H1 (cell line): ENCODE measurements around the gene GPR180. TPM values are rescaled to one million over a fixed set of nuclear protein-coding genes. Genes with fewer than 3 reads are reported as not detected.

Experiments used
- CTCF ChIA-PET: fragments of 300-600 bp; sonication (Branson Sonifier 250); formaldehyde crosslinking; loops from one replicate; lab custom pipeline; 2021; ENCODE audit not compliant: partially characterized antibody; lab: Charles Lee
- POLR2A ChIA-PET: fragments of 300-600 bp; sonication (Branson Sonifier 250); formaldehyde crosslinking; loops from one replicate; lab custom pipeline; 2021; ENCODE audit warnings: inconsistent platforms; ENCODE audit not compliant: partially characterized antibody; lab: Charles Lee
- DNase-seq, 2 experiments: peaks; one replicate each; pipeline versions ENCODE4 v3.0.0 to v3.0.0-alpha.2; 2010 to 2022; ENCODE audit warnings: low spot score in 2 of 2, low read depth in 1 of 2, mixed read lengths in 1 of 2
- FAIRE-seq: peaks from 2 replicates; lab custom pipeline; 2011; peaks lifted over from hg19 to GRCh38; lab: Jason Lieb, UNC
- H2AFZ ChIP-seq: 2 replicates; pipeline ENCODE4 v1.8.1; 2012; ENCODE audit warnings: low read length, inconsistent platforms
- H2AK5ac ChIP-seq: 2 replicates; pipeline ENCODE4 v1.6.1; 2013; ENCODE audit warnings: low read depth, low read length
- H2BK120ac ChIP-seq: replicated peaks from 2 replicates; pipeline ENCODE3; 2013; ENCODE audit warnings: low read depth, low read length, inconsistent platforms
- H2BK12ac ChIP-seq: 2 replicates; pipeline ENCODE4 v1.6.1; 2013; ENCODE audit warnings: low read depth, low read length
- H2BK15ac ChIP-seq: 2 replicates; pipeline ENCODE4 v1.6.1; 2013; ENCODE audit warnings: low read length
- H2BK20ac ChIP-seq: 2 replicates; pipeline ENCODE4 v1.6.1; 2013; ENCODE audit warnings: low read length
- H2BK5ac ChIP-seq: 2 replicates; pipeline ENCODE4 v1.6.1; 2013; ENCODE audit warnings: low read depth, low read length
- H3K14ac ChIP-seq: 2 replicates; pipeline ENCODE4 v1.6.1; 2013; ENCODE audit warnings: inconsistent platforms; ENCODE audit not compliant: insufficient read length
- H3K18ac ChIP-seq: 2 replicates; pipeline ENCODE4 v1.6.1; 2013; ENCODE audit warnings: low read length; ENCODE audit errors: extremely low read depth
- H3K23ac ChIP-seq: 2 replicates; pipeline ENCODE4 v1.6.1; 2013; ENCODE audit warnings: inconsistent platforms; ENCODE audit not compliant: insufficient read length
- H3K23me2 ChIP-seq: 2 replicates; pipeline ENCODE4 v1.6.1; 2013; ENCODE audit warnings: low read depth, low read length
- H3K27ac ChIP-seq: 2 replicates; pipeline ENCODE4 v1.6.1; 2011; ENCODE audit warnings: low read depth, low read length, inconsistent platforms
- H3K27me3 ChIP-seq, 4 experiments: replicated peaks in 1 of 4; 1 replicate in 1 of 4; 2 replicates in 3 of 4; pipeline versions ENCODE4 v1.6.1 to v1.8.1; 2011 to 2013; ENCODE audit warnings: low read length in 3 of 4, mild to moderate bottlenecking in 3 of 4, inconsistent platforms in 2 of 4, mixed read lengths in 2 of 4, moderate library complexity in 1 of 4; ENCODE audit not compliant: control insufficient read depth in 3 of 4, insufficient read depth in 3 of 4; ENCODE audit errors: extremely low read depth in 1 of 4
- H3K36me3 ChIP-seq, 4 experiments: 2 replicates each; pipeline versions ENCODE4 v1.6.1 to v1.8.1; 2011 to 2013; ENCODE audit warnings: mild to moderate bottlenecking in 4 of 4, low read length in 3 of 4, moderate library complexity in 2 of 4, control low read depth in 1 of 4, inconsistent platforms in 1 of 4; ENCODE audit not compliant: insufficient read depth in 4 of 4, control insufficient read depth in 2 of 4
- H3K4ac ChIP-seq: replicated peaks from 2 replicates; pipeline ENCODE3; 2013; ENCODE audit warnings: low read length, low read depth, mixed read lengths, inconsistent platforms; ENCODE audit not compliant: insufficient read length
- H3K4me1 ChIP-seq, 4 experiments: replicated peaks in 1 of 4; 1 replicate in 1 of 4; 2 replicates in 3 of 4; pipeline versions ENCODE4 v1.6.1 to v1.8.1; 2011 to 2013; ENCODE audit warnings: low read length in 3 of 4, inconsistent platforms in 2 of 4, mixed read lengths in 1 of 4; ENCODE audit not compliant: insufficient read depth in 4 of 4, control insufficient read depth in 3 of 4
- H3K4me2 ChIP-seq, 2 experiments: 2 replicates each; pipeline versions ENCODE4 v1.6.1 to v1.8.1; 2011 to 2013; ENCODE audit warnings: low read depth in 2 of 2, low read length in 2 of 2, control low read depth in 1 of 2, inconsistent platforms in 1 of 2, mild to moderate bottlenecking in 1 of 2; ENCODE audit not compliant: insufficient read depth in 1 of 2
- H3K4me3 ChIP-seq, 4 experiments: fragments of 200-600, 300-600 bp in 1 of 4; sonication (generic), shearing (Covaris generic), sonication (Bioruptor Twin) in 1 of 4; 2 replicates each; pipeline versions ENCODE4 v1.5.1 to v1.8.1; 2011 to 2016; ENCODE audit warnings: low read length in 4 of 4, low read depth in 3 of 4, control low read depth in 2 of 4, inconsistent platforms in 2 of 4, mild to moderate bottlenecking in 2 of 4, mixed read lengths in 1 of 4, moderate library complexity in 1 of 4; ENCODE audit not compliant: insufficient read depth in 2 of 4; ENCODE audit errors: extremely low read depth in 1 of 4
- H3K56ac ChIP-seq: replicated peaks from 2 replicates; pipeline ENCODE3; 2013; ENCODE audit warnings: low read depth, mild to moderate bottlenecking, mixed read lengths, low read length, inconsistent platforms; ENCODE audit not compliant: insufficient read length
- H3K79me1 ChIP-seq: 2 replicates; pipeline ENCODE4 v1.6.1; 2013; ENCODE audit warnings: low read depth, low read length, control low read depth
- H3K79me2 ChIP-seq, 2 experiments: 2 replicates each; pipeline versions ENCODE4 v1.6.1 to v1.8.1; 2012 to 2013; ENCODE audit warnings: low read length in 2 of 2, mild to moderate bottlenecking in 2 of 2, inconsistent platforms in 1 of 2; ENCODE audit not compliant: insufficient read depth in 2 of 2, control insufficient read depth in 1 of 2
- H3K9ac ChIP-seq, 4 experiments: replicated peaks in 1 of 4; 1 replicate in 1 of 4; 2 replicates in 3 of 4; pipeline versions ENCODE4 v1.6.1 to v1.8.1; 2011 to 2013; ENCODE audit warnings: low read depth in 3 of 4, low read length in 3 of 4, control low read depth in 2 of 4, mild to moderate bottlenecking in 2 of 4, moderate library complexity in 2 of 4, inconsistent platforms in 1 of 4; ENCODE audit errors: extremely low read depth in 1 of 4
- H3K9me3 ChIP-seq, 2 experiments: 2 replicates each; pipeline versions ENCODE4 v1.6.1 to v1.8.1; 2012 to 2013; ENCODE audit warnings: mild to moderate bottlenecking in 2 of 2, moderate library complexity in 2 of 2, control low read depth in 1 of 2, inconsistent platforms in 1 of 2, low read depth in 1 of 2, low read length in 1 of 2, mixed read lengths in 1 of 2; ENCODE audit not compliant: insufficient read depth in 2 of 2
- H4K20me1 ChIP-seq, 2 experiments: replicated peaks in 1 of 2; 2 replicates each; pipeline versions ENCODE3 to v1.8.1; 2011 to 2013; ENCODE audit warnings: inconsistent platforms in 2 of 2, low read length in 2 of 2, mild to moderate bottlenecking in 1 of 2; ENCODE audit not compliant: insufficient read depth in 2 of 2, control insufficient read depth in 1 of 2
- H4K5ac ChIP-seq: 2 replicates; pipeline ENCODE4 v1.6.1; 2013; ENCODE audit warnings: low read length, low read depth, mixed read lengths, inconsistent platforms; ENCODE audit not compliant: insufficient read length
- H4K8ac ChIP-seq: 2 replicates; pipeline ENCODE4 v1.8.0; 2013; ENCODE audit warnings: mild to moderate bottlenecking, moderate library complexity, low read length, inconsistent platforms; ENCODE audit not compliant: insufficient read depth; ENCODE audit errors: extremely low read depth
- H4K91ac ChIP-seq: replicated peaks from 2 replicates; pipeline ENCODE3; 2013; ENCODE audit warnings: low read length, mixed read lengths, inconsistent platforms; ENCODE audit not compliant: insufficient read length
- CEBPB ChIP-seq: IDR thresholded peaks from 2 replicates; pipeline ENCODE4 v1.6.1; 2012; ENCODE audit warnings: low read depth, low read length
- CHD1 ChIP-seq: IDR thresholded peaks from 2 replicates; pipeline ENCODE4 v1.6.1; 2012; ENCODE audit warnings: low read depth, low read length, improper control_type of control experiment
- GTF2F1 ChIP-seq: IDR thresholded peaks from 2 replicates; pipeline ENCODE4 v1.6.1; 2012; ENCODE audit warnings: low read depth, low read length, improper control_type of control experiment, borderline replicate concordance
- KDM4A ChIP-seq: IDR thresholded peaks from one replicate; pipeline ENCODE4 v1.7.1; 2012; ENCODE audit warnings: low read depth, mild to moderate bottlenecking, moderate library complexity, low read length, inconsistent platforms; ENCODE audit not compliant: severe bottlenecking
- PHF8 ChIP-seq: fragments of 200-600 bp; sonication (generic); conservative IDR thresholded peaks from 2 replicates; pipeline ENCODE4 v1.7.1; 2012; ENCODE audit warnings: low read depth, mild to moderate bottlenecking, inconsistent platforms, low read length, moderate library complexity
- RNF2 ChIP-seq: fragments of 200-900, 300-1000 bp; sonication (generic); IDR thresholded peaks from 2 replicates; pipeline ENCODE4 v1.7.1; 2016; ENCODE audit warnings: borderline replicate concordance, low read depth, mild to moderate bottlenecking, antibody characterized with exemption, low read length; ENCODE audit not compliant: poor library complexity, severe bottlenecking; ENCODE audit errors: missing control alignments
- SUZ12 ChIP-seq: fragments of 200-600 bp; sonication (generic); IDR thresholded peaks from 2 replicates; pipeline ENCODE4 v1.6.1; 2012; ENCODE audit warnings: mild to moderate bottlenecking, inconsistent platforms, low read length, moderate library complexity, mixed read lengths
- TAF7 ChIP-seq: optimal IDR thresholded peaks from 2 replicates; pipeline ENCODE3; 2011; ENCODE audit warnings: low read depth, mild to moderate bottlenecking, inconsistent platforms, low read length, moderate library complexity, borderline replicate concordance
- YY1 ChIP-seq: IDR thresholded peaks from 2 replicates; pipeline ENCODE4 v1.6.1; 2011; ENCODE audit warnings: low read depth, mild to moderate bottlenecking, low read length
- WGBS, 2 experiments: shearing (Covaris generic) in 1 of 2; methylation state at CpG; one replicate each; pipeline versions ENCODE4 v1.1.6 to v1.1.7; 2013 to 2015; ENCODE audit warnings: low lambda C conversion rate in 2 of 2, mixed read lengths in 2 of 2, inconsistent platforms in 1 of 2, low coverage in 1 of 2, missing lambda C conversion rate in 1 of 2; ENCODE audit not compliant: insufficient replicate concordance in 2 of 2, insufficient coverage in 1 of 2, insufficient read length in 1 of 2; ENCODE audit errors: extremely low coverage in 1 of 2, missing lambda C conversion rate in 1 of 2; 5-methylcytosine and 5-hydroxymethylcytosine counted together
- polyA plus RNA-seq, 7 experiments: library from polyadenylated mRNA; depleted of rRNA in 3 of 7; stranded (reverse) in 5 of 7; unstranded in 2 of 7; fragments of >200 nt in 5 of 7; fragments of 200-250 nt in 2 of 7; gene quantifications; 1 replicate in 5 of 7; 2 replicates in 1 of 7; 4 replicates in 1 of 7; pipeline versions ENCODE4 v1.2.1 to v1.2.3, GENCODE V29; 2011 to 2013; ENCODE audit warnings: missing spikeins in 2 of 7, mixed read lengths in 2 of 7
- total RNA-seq: library from RNA; stranded (reverse); fragmentation: NEBNext Ultra II Directional; extraction: Animal tissue kit (Norgen Biotek cat#: 25700); gene quantifications from 2 replicates; pipeline ENCODE4 v1.2.1, GENCODE V29; 2021

GPR180 gene
- total and polyA plus RNA-seq, 2 of the 8 experiments (the other 6 are each of a cell fraction or from before 2014, with no cell fraction given), result 1.8 to 4.8 TPM

GRCh38 chr13:94609196-94609595, 7.5 kb downstream of the GPR180 start:
- no peak overlapping the region for H3K56ac ChIP-seq
- FAIRE-seq (no peak), DNase-seq (no peak)
- TF ChIP-seq CEBPB (no peak), CHD1 (no peak), YY1 (no peak), TAF7 (no peak), GTF2F1 (no peak), PHF8 (no peak), SUZ12 (no peak), RNF2 (no peak), KDM4A (no peak)
- H2AK5ac ChIP-seq, result no peak overlapping the region
- no peak overlapping the region for H2BK12ac ChIP-seq
- no peak overlapping the region for H3K27ac ChIP-seq
- no peak overlapping the region for H2BK5ac ChIP-seq
- no peaks in the 10 kb centered on the region for H3K9me3 ChIP-seq
- peaks cover 2% of the 10 kb centered on the region; the same call in 1 of the 2 replicates for H3K79me1 ChIP-seq
- H2BK20ac ChIP-seq, result no peak overlapping the region
- H3K36me3 ChIP-seq, result peaks cover 3 to 43% (median 12%) of the 10 kb centered on the region in 4 experiments; a peak in 5 of 8 replicates
- no peaks in the 10 kb centered on the region; a peak in 1 of 7 replicates for H3K4me1 ChIP-seq
- WGBS, 2 experiments, result 96% methylated on average over 2 of the region's 2 CpGs; no CpG with 5 or more reads in 1 of the 2 experiments
- no peak overlapping the region for H2BK15ac ChIP-seq
- ChIA-PET POLR2A (no interaction called here), CTCF (interaction anchor here (1.3 kb wide), 1 partner anchor 11 kb away, joined by 4 read pairs; no protein-coding TSS in a partner anchor)
- H3K18ac ChIP-seq, result no peak overlapping the region
- H3K9ac ChIP-seq, result no peak overlapping the region
- H3K14ac ChIP-seq, result no peak overlapping the region
- H4K20me1 ChIP-seq, result no peaks in the 10 kb centered on the region
- no peaks in the 10 kb centered on the region for H3K27me3 ChIP-seq
- no peak overlapping the region for H3K4me3 ChIP-seq
- H4K91ac ChIP-seq, result no peak overlapping the region
- no peak overlapping the region for H4K8ac ChIP-seq
- no peak overlapping the region for H3K4ac ChIP-seq
- H3K4me2 ChIP-seq, result no peak overlapping the region
- H3K79me2 ChIP-seq, result no peaks in the 10 kb centered on the region; a peak in 1 of 4 replicates
- no peak overlapping the region for H2AFZ ChIP-seq
- no peak overlapping the region for H4K5ac ChIP-seq
- H3K23me2 ChIP-seq, result no peaks in the 10 kb centered on the region
- no peak overlapping the region for H2BK120ac ChIP-seq
- H3K23ac ChIP-seq, result no peak overlapping the region
